ENCODE results near the gene SPTBN1. TPM values are rescaled to one million over a fixed set of nuclear protein-coding genes. Genes with fewer than 3 reads are reported as not detected.

The SPTBN1 gene
- total and polyA plus RNA-seq, 8 donors: 28.7 to 475 (median 193) TPM

DNA sequence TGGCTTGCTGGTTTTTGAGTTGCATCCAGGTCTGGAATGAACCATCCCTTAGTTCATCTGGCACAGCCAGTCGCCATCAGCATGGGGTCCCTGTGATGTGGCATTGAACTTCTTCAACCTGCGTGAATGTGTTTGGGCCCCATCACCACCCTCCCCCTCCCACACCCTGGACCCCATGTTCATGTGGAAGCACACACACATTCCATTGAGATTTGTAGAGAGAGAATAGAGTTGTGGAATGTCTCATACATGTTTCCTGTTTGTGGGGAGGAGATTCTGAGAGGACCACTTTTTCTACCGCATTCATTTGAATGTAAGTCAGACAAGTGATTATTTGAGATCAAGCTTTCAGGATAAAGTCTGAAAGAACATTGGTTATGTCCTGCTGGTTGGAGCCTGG is 149.7 kb downstream of the SPTBN1 start:
- TF ChIP-seq POLR2A (IDR thresholded peaks at IDR 0.05) (no peak), POLR2AphosphoS5 (IDR thresholded peaks at IDR 0.05) (no peak), EP300 (IDR thresholded peaks at IDR 0.05) (no peak), CTCF (IDR thresholded peaks at IDR 0.05) (no peak)
- H3K27ac ChIP-seq: peak overlapping the region in 3 of 5 donors; percentile 72 to 81 (median 73)
- no peaks in the 10 kb centered on the region for H3K27me3 ChIP-seq

DNA sequence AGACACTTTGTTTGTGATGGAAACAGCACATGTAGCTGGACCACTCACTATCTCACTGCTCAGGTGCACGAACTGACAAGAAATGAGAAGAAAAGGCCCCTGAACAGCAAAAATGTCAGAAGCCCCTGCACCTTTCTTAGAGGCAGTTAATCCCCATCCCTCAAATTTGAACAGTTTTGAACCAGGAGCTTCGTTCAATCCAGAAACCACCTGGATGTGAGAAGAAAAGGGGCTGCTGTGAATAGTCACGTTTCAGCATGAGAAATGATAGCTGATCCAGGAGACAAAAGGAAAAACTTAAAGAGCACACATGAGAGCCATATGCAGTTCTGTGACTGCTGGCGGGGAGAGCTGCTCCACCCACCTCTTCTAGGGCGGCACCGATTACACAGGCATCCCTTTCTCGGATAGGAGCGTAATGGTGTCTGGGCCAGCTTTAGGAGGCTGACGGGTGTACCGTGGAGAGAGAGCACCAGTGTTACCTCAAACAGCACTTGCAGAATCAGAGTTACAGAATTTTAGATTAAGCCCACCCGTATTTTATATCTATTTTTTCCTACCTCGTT is 150.3 kb downstream of the SPTBN1 start:
- peak overlapping the region in 4 of 5 donors; percentile 3 to 81 (median 19) for H3K27ac ChIP-seq

More for the DNA sequence above, 149.7 kb downstream of the SPTBN1 start:
- Histone ChIP-seq H3K9me3 (no peaks in the 10 kb centered on the region), H3K4me3 (no peak overlapping the region), H3K36me3 (no peaks in the 10 kb centered on the region), H3K4me1 (peaks cover 37 to 93% (median 77%) of the 10 kb centered on the region in 4 donors)
- 80 to 87% (median 84%) methylated on average over 3 of the region's 3 CpGs for WGBS, 5 donors
- no peak for DNase-seq
- intact Hi-C loops (cut with DNase I; ENCODE audit: low total_unique reads): no loop called here

DNA sequence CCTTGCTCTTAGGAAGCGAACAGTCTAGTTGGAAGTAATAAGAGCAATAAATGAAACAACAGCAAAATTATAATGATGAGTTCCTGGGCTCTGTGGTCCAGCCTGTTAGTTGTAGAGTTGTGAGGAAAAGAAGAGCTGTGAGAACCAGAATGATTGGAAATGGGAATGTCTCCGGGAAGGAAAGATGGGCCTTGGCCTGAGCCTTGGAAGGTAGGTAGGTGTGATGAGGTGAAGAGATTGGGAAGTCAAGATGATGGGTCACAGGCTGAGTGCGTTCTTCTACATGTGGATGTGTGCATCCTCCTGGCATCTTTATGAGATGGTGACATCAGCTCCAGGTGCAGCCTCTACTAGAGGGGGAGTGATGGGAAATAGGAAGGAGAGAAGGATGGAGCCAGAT is 152.1 kb downstream of the SPTBN1 start:
- intact Hi-C loops (cut with DNase I; ENCODE audit: low total_unique reads): no loop called here
- no peaks in the 10 kb centered on the region for H3K9me3 ChIP-seq
- WGBS, 5 donors: 90 to 98% (median 95%) methylated on average over 3 of the region's 3 CpGs
- TF ChIP-seq CTCF (IDR thresholded peaks at IDR 0.05): no peak
- TF ChIP-seq EP300 (IDR thresholded peaks at IDR 0.05): no peak
- no peak for TF ChIP-seq POLR2AphosphoS5 (IDR thresholded peaks at IDR 0.05)
- no peak for TF ChIP-seq POLR2A (IDR thresholded peaks at IDR 0.05)
- peaks cover 31 to 91% (median 75%) of the 10 kb centered on the region in 4 donors for H3K4me1 ChIP-seq
- H3K27ac ChIP-seq: no peak overlapping the region
- H3K27me3 ChIP-seq: no peaks in the 10 kb centered on the region
- H3K4me3 ChIP-seq: no peak overlapping the region
- DNase-seq: no peak
- peaks cover 0 to 13% (median 11%) of the 10 kb centered on the region in 4 donors for H3K36me3 ChIP-seq

More for the DNA sequence above, 150.3 kb downstream of the SPTBN1 start:
- Histone ChIP-seq H3K4me1 (peaks cover 32 to 91% (median 75%) of the 10 kb centered on the region in 4 donors), H3K4me3 (no peak overlapping the region), H3K9me3 (no peaks in the 10 kb centered on the region), H3K36me3 (no peaks in the 10 kb centered on the region), H3K27me3 (no peaks in the 10 kb centered on the region)
- peak in 1 of 2 donors; percentile 57 for DNase-seq
- intact Hi-C loops (cut with DNase I; ENCODE audit: low total_unique reads): no loop called here
- TF ChIP-seq EP300 (IDR thresholded peaks at IDR 0.05) (no peak), POLR2A (IDR thresholded peaks at IDR 0.05) (no peak), CTCF (IDR thresholded peaks at IDR 0.05) (no peak), POLR2AphosphoS5 (IDR thresholded peaks at IDR 0.05) (no peak)
- WGBS, 5 donors: 32 to 48% (median 40%) methylated on average over 12 of the region's 12 CpGs

- Histone ChIP-seq H3K27me3 (no peaks in the 10 kb centered on the region), H3K4me1 (peaks cover 30 to 91% (median 72%) of the 10 kb centered on the region in 4 donors), H3K9me3 (no peaks in the 10 kb centered on the region), H3K4me3 (no peak overlapping the region), H3K27ac (peak overlapping the region in 2 of 5 donors; percentile 19 to 27), H3K36me3 (peaks cover 0 to 20% (median 14%) of the 10 kb centered on the region in 4 donors)
- TF ChIP-seq POLR2A (IDR thresholded peaks at IDR 0.05) (no peak), EP300 (IDR thresholded peaks at IDR 0.05) (no peak), POLR2AphosphoS5 (IDR thresholded peaks at IDR 0.05) (no peak), CTCF (IDR thresholded peaks at IDR 0.05) (no peak)
- DNase-seq: no peak
- intact Hi-C loops (cut with DNase I; ENCODE audit: low total_unique reads): no loop called here
- 80 to 89% (median 87%) methylated on average over 5 of the region's 5 CpGs for WGBS, 5 donors
Measured at GRCh38 chr2:54609241-54609640, 153.1 kb downstream of the SPTBN1 start.

Data from stomach (tissue), 9 donors.